HG02938 (cell line): ENCODE data around the gene FRY.

Experiments used
- ATAC-seq: cut with Tn5 transposase; IDR thresholded peaks from one replicate; pipeline ENCODE4 v1.9.1; 2021; ENCODE audit warnings: mild to moderate bottlenecking, moderate library complexity; ENCODE audit not compliant: unreplicated experiment

FRY gene

DNA sequence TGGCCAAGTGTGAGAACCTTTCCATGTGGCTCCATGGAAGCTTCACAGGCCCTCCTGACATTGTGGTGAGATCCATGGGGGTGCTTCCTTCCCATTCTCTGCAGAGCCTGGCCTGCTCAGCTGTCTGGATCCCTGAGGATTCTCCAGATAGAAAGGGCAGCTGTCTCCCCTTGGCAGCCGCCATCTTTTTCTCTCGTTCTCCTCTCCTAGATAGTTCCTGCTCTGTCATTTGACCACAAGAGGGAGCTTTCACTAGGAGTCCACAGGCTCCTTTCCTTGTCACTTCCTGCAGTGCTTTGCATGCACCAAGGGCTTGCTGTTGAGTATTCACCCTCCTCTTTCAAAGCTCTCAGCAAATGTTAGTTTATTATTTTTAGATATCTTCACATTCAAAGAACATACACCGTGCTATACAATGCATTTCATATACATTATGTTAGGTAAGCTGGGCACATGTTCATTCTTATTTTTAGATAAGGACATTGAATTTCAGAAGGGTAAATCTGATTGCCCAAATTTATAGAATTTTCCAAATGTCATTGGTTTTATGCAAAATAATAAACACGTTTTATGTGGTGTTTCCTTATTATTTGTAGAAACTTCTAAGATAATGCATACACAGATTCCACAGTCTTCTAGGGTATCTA is 133.2 kb downstream of the FRY start:
- ATAC-seq: no peak

- no peak for ATAC-seq
Observed at GRCh38 chr13:32165796-32166195, 134.2 kb downstream of the FRY start.

- ATAC-seq: no peak
Observed at GRCh38 chr13:32168131-32168530, 136.6 kb downstream of the FRY start.

DNA sequence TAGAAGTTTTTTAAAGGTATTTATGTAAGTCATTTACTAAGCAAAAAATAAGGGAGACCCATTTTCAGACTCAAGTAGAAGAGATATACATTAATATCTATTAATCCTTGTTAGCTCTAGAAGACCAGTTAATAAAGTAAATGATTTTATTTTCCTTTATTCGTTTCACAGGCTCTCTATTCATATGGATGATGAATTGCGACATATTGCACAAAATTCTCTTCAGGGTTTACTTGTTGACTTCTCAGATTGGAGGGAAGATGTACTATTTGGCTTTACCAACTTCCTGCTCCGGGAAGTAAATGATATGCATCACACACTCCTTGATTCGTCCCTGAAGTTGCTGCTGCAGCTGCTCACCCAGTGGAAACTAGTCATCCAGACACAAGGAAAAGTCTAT is 139.3 kb downstream of the FRY start:
- ATAC-seq: no peak

GRCh38 chr13:32173881-32174280 is 142.3 kb downstream of the FRY start:
- no peak for ATAC-seq

- ATAC-seq: no peak
Observed at GRCh38 chr13:32174366-32174765, 142.8 kb downstream of the FRY start.

GRCh38 chr13:32175307-32175706 is 143.7 kb downstream of the FRY start:
- no peak for ATAC-seq

DNA sequence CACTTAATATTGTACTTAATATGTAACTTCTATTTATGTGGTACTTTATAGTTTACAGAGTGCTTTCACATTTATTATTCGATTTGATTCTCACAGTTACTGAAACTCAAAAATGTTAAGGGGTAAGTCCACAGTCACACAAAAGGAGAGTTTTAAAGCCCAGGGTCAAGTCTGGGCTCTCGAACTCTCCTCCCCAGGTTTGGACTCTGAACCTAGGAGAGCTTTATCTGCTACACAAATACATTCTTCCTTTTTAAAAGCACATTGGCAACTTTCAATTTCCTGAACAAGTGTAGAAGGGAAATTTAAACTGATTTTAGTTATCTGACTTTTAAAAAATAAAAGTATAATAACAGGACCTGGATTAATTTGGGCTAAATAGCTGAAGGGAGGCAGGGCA is 144.4 kb downstream of the FRY start:
- no peak for ATAC-seq

GRCh38 chr13:32176696-32177095 is 145.1 kb downstream of the FRY start:
- ATAC-seq: no peak

- ATAC-seq: no peak
Observed at GRCh38 chr13:32178763-32179162, 147.2 kb downstream of the FRY start.

DNA sequence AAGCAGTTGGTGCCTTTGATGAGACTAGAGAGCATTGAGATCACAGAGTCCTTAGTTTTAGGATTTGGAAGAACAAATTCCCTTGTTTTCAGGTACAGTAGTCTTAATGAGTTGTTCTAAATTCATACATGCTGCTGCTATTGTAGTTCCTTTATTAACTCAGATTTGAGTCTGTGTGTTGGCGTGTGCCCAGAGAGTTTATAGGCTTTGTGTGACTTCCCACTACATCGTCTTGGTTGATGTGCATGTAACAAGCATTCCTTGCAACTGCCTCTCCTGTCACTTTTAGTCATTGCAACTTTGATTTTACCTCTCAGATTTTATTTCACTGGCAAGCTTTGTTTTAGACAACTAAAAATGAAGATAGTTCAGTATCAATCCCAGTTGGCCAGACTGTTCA is 148.1 kb downstream of the FRY start:
- ATAC-seq: no peak

- ATAC-seq: no peak
Observed at GRCh38 chr13:32187651-32188050, 156.1 kb downstream of the FRY start.

DNA sequence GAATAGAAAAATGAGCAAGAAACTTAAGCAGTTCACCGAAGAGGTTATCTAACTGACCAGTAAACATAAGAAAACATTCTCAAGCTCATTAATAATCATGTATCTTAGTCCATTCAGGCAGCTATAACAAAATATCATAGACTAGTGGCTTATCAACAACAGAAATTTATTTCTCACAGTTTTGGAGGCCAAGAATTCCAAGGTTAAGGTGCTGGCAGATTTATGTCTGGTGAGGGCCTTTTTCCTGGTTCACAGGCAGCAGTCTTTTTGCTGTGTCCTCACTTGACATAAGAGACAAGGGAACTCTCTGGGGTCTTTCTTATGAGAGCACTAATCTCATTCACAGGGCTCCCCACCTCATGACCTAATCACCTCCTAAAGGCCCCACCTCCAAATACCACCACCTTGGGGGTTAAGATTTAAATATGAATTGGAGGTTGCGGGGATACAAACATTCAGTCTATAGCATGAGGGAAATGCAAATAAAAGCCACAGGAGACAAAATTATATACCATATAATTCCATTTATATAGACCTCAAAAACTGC is 160.0 kb downstream of the FRY start:
- no peak for ATAC-seq

- no peak for ATAC-seq
Observed at GRCh38 chr13:32195713-32196112, 164.1 kb downstream of the FRY start.

DNA sequence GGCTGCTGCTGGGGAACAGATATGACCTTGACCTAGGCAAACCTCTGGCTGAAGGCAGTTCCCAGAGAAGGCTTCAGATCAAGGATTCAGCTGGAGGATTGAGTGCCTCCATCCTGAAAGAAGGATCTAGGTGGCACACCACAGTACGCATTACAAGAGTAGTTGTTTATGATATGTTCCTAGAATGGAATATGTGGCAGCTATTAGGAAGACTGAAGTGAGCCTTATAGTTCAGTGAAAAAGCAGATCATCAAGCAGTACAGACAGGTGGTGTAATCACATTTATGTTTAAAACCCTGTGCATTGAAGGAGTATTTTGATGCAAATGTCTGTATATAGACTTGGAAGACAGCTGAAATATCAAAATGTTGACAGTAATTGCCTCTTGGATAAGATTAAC is 167.6 kb downstream of the FRY start:
- no peak for ATAC-seq

DNA sequence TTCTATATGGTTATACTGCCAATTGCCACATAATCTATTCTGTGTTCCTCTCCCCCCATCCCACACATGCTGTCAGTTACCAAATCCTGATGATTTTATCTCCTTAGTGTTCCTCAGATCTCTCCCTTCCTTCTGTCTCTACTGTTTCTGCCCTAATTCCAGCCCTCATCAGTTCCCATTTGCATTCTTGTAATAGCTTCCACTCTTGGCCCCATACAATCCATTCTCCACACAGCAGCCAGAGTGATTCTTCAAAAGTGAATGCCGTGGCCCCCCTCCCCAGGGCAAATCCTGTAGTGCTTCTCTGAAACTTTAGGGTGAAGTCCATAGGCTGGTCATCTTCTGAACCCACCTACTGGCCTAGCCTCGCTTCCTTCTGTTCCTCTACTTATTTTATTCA is 169.2 kb downstream of the FRY start:
- ATAC-seq: no peak

GRCh38 chr13:32201809-32202208 is 170.2 kb downstream of the FRY start:
- ATAC-seq: no peak

- ATAC-seq: no peak
Observed at GRCh38 chr13:32202268-32202667, 170.7 kb downstream of the FRY start.

GRCh38 chr13:32203221-32203620 is 171.6 kb downstream of the FRY start:
- no peak for ATAC-seq

GRCh38 chr13:32203736-32204135 is 172.2 kb downstream of the FRY start:
- ATAC-seq: no peak

- no peak for ATAC-seq
Observed at GRCh38 chr13:32205431-32206096, 174.0 kb downstream of the FRY start.

DNA sequence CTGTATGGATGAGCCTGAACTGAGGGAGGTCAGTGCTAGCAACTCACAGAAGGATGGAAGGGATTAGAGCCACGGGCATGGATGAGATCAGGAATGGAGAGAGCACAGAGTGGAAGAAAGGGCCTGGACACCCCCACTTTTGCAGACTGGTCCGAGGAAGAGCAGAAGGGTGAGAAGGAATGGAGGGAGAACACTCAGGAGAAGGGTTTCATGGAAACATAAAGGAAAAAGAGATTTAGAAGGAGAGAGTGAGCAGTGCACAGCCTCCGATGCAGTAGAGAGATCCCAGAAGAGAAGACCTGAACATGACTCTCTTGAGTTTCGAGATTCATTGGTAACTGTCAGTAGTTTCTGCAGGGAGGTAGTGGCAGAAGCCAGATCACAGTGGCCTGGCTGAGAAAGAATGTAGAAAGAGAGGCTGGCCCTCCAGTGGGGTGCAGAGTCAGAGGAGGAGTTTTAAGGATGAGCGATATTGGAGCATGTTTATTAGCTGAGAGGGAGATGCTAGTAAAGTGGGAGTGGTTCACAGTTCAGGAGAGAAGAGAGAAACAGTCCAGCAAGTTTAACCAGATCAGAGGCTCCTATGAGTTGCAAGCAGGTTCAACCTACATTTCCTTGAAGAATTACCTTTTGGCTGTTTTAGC is 174.6 kb downstream of the FRY start:
- no peak for ATAC-seq
